HTERT RPE-1 (cell line): ENCODE results near the gene ALG14.
"Not testable (repeated sequence)": the region's sequence is repeated elsewhere in the genome, so short reads cannot be mapped to it uniquely, and the experiment has no call there.

Experiments
- in situ Hi-C: fragments of 300-500 bp; cut with MboI; formaldehyde crosslinking; loops from 4 replicates; pipeline ENCODE4 v1.14.3; 2020; ENCODE audit warnings: low sequenced_read_pairs

ALG14 gene, protein sequence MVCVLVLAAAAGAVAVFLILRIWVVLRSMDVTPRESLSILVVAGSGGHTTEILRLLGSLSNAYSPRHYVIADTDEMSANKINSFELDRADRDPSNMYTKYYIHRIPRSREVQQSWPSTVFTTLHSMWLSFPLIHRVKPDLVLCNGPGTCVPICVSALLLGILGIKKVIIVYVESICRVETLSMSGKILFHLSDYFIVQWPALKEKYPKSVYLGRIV

DNA sequence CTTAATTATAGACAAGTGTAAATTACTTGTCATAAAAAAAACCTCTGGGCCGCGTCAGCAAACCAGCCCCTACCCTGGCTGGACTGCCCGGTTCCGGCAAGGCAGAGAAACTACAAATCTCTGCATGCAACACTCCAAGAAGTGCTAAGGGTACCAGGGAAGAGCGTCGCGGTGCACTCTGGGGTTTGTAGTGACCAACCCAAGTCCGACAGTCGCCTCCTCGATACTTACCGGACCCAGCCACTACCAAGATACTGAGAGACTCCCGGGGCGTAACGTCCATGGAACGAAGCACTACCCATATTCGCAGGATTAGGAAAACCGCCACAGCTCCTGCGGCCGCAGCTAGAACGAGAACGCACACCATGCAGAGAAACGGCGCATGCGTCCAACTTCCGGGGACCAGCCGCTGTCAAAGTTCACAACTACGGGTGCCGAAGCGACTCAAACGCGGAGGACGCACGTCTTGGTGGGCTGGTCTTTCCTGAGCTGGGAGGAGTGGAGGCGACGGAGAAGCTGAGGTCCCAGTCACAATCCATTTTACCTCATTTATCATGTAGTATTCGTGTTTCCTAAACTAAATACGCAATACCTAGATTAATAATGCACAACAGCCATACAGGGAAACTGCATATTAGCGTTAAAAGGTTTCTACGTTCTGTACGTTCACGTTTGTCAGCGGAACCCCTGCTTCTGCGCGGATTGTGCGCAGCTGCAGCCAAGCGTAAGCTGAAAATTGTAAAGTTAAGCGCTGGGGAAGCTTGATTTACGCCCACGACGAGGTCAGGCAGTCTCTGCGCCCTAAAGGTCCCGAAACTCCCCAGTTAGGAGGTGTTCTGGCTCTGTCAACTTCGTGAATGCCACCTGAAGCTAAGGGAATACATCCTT, at the start of gene ALG14:
TSS of gene ALG14 (minus strand) at position 420 of the 888 bp plus-strand sequence. CDS start at position 367, 53 bp downstream.
- in situ Hi-C loops, result no loop called here

DNA sequence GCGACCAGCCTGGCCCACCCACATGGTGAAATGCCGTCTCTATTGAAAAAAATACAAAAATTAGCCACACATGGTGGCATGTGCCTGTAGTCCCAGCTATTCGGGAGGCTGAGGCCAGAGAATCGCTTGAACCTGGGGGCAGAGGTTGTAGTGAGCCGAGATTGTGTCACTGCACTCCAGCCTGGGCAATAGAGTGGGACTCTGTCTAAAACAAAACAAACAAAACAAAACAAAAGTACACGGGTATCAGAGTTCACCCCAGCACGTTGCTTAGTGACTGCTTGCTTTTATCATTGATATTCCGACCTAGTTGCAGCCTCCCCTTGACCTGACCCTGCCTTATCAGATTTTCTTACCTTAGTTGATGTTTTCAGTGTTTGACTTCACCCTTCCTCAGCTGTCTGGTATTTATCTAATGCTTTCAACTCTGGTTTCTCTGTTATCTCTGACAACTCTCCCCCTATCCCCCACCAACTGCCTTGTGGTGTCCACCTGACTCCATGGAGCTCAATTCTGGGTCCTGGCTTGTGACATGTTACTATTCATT, 49.5 kb upstream of the ALG14 start:
- in situ Hi-C loops, result no loop called here

DNA sequence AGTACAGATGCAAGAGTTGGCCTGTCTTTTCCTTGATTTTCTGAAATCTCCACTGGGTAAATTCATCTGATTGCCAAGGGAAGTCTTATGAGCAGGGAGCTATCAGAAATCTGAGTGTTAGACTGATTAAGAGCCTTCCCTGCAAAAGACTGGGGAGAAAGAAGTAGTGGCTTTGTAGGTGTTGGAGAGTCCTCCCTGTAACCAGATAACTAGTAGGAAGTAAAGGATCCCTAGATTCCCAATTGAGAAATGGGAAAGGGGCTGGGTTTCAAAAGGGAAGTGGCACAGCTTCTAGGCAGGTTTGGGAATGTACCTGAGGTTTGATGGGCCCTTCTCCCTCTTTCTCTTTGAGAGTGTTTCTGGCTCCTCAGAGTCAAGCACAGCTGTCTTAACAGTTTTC, 46.5 kb upstream of the ALG14 start:
- in situ Hi-C loops, result no loop called here

DNA sequence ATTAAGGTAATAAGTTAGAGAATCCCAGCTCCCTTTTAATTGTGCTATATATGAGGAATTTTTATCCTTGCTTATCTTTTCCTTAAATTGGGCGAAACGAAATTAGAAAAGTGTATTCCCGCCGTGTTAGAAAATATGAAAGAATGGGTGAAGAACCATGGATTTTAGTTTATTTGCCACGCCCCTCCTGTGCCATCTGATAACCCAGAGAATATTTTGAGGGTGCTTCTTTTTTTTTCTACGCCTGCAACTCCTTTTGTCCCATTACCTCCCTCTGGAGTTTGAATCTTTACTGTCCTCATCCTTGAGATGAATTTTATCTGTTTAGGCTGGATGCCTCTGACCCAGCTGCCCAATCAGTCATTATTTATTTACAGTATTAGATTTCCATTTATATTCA, 46.0 kb upstream of the ALG14 start:
- in situ Hi-C loops, result no loop called here

DNA sequence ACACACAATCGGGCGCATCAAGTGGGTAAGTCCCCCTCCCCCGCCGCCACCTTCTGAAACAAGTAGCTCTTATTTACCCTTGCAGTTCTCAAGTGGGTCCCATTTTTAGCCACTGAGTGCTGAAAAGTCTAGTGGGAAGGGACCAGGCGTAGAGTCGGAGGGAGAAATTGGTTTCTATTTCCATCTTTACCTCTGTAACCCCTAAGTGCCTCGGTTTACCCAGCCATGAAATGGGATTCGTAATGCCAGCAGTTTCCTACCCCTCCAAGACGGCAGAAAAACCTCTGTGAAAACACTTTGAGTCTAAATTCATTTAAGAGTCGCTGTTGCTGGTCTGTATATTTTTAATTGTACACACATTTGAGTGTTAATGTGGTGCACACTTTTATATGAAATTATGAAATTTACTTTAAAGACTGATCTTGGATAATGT, 45.3 kb upstream of the ALG14 start:
- in situ Hi-C loops, result no loop called here

DNA sequence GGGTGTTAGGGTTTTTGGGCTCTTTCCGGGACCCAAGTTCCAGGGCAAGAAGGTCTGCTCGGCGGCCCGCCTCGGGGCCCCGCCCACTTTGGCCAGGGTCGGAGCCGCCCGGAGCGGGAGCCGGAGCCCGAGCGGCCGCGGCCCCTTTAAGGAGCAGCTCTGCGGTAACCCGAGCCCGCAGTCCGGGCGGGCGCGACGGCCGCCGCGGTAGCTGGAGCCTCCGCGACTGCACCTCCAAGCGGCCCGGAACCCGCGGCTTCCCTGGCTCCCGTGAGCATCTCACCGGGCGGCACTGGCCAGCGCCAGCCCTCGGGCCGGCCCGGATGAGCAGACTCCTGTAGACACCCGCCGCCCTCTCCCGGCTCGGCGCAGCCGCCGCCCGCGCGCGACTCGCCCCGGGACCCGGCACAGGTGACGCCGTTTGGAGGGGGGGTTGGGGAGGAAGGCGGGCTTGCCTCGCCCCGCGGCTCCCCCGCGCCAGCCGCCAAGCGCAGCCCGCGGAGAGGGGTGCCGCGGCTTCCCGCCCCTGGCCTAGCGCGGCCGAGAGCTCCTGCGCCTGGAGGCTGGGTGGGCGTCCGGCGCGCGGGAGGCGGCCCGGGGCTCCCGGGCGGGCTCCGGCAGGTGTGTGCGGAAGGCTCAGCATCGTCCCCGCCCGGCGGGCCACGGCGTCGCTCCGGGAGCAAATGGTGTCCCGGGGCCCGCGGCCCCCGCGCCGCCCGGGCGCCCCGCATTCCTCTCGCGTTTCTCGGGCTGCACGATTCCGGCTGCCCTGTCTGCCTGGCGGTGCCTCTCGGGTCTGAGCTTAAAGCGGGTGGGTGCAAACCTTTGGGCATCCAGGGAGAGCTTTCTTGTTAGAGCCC, 44.7 kb upstream of the ALG14 start, which contains the start of gene TLCD4:
TSS of gene TLCD4 (plus strand) at position 149 of the 860 bp plus-strand sequence. CDS start 26,547 bp downstream, outside the sequence.
- in situ Hi-C loops, result no loop called here

DNA sequence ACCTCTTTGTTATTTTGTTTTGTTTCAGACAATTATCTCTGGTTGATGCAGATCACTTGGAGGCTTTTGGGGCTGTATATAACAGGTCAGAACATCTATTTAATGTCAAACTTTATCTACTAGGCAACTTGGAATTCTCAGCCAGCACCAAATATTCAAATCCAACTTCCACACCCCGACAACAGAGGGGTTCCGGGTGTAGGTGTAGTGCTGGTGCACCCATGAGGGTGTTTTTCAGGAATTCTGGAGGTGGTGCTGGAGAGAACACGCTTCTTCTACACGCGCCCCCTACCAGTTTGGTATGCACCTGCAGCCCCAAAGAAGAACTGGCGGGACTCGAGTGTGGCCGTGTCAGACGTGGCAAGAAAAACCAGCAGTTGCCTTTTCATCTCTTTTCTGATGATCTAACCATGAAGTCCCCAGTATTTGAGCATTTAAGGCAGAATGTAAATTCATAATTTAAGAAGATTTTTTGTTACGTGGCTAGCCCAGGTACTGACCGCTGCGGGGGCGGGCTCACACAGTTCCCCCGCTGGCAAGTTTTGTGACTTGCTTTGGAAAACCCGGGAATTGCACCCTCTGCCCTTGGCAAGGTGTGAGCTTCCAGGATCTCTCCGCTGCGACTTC, 43.9 kb upstream of the ALG14 start:
- in situ Hi-C loops, result no loop called here

DNA sequence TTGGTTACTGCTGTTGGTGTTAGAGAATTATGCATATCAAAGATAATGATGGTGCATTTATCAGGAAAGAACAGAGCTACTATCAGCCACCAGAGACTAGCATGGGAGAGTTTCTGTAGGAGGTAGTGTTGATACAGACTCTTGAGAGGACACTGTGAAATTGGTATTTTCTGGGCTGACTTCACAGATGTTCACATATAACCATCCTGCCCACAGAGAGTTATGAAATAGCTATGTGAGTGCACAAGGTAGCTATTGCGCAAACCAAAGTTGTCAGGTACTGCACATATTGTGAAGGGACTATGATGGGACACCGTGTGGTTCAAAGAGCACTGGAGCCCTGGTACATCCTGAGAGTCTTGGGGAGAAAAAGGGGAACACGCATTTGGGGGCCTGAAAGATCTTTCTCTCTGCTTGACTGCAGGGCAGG, 43.0 kb upstream of the ALG14 start:
- in situ Hi-C loops, result no loop called here

DNA sequence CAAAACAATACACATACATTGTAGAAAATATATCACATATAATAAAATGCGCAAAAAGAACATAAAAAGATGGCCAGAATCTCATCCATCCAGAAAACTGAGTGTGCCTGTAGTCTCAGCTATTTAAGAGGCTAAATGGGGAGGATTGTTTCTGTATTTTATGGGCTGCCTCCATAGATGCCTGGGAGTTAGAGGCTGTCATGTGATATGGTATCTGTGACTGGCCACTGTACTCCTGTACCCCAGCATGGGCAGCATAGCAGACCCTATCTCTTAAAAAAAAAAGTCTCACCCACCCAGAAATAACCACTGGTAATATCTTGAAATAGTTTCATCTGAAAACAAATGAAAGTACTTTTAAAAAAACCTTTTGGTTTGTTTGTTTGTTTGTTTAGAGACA, 40.9 kb upstream of the ALG14 start:
- in situ Hi-C loops, result no loop called here

DNA sequence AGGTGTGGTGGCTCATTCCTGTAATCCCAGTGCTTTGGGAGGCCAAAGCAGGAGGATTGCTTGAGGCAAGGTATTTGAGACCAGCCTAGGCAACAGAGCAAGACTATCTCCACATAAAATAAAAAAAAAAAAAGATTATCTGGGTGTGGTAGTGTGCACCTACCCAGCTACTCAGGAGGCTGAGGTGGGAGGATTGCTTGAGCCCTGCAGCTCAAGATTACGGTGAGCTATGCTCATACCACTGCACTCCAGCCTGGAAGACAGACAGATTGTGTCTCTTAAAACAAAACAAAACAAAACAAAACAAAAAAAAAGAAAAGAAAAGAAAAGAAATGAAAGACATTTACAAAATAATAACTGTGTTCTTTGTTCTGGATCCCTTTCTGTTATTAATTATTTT, 38.3 kb upstream of the ALG14 start:
- in situ Hi-C loops, result no loop called here

DNA sequence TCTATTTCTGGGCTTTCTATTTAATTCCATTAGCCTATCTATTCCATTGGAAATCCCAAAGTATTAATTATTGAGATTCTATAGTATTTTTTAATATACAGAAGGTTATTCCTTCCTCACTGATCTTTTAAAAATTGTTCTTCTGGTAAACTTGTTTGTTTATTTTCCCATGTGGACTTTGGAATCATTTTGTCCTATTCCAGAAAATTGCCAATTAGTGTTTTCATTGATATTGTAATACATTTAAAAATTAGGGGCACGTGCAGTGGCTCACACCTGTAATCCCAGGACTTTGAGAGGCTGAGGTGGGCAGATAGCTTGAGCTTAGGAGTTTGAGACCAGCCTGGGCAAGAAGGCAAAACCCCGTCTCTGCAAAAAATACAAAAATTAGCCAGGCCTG, 36.0 kb upstream of the ALG14 start:
- in situ Hi-C loops, result no loop called here

DNA sequence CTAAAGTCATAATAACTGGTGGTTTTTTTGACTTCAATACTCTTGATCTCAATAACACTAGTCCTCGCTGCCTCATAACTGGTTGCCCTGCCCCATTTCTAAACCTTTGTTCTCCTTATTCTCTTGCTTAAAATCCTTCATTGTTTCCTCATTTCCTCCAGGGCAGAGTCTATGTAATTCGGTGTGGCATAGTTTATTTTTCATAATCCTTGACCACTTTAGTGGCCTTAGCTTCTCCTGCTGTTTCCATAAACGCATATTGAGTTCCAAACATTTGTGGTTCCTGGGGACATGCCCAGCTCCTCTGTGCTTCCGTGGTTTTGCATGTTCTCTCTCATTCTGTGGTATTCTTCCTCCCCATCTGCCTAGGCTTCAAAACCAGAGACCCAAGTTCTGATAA, 25.4 kb upstream of the ALG14 start:
- in situ Hi-C loops, result no loop called here

DNA sequence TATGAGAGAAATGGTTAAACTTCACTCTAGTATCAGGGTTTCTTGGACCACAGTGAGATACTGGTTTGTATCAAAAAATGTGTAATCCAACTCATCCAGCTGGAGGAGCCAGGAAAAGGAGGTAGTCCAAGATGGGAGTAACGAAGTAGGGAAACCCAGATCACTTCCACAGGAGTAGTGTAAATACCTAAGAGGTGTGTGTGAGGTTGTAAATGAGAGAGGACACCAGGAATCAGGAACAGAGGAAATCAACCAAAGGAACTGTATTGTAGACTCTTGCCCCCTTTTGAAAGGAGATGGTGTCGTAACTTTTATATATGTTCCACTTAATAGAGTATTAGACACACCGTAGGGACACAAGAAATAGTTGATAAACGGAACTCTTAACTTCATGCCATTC, 24.7 kb upstream of the ALG14 start:
- in situ Hi-C loops, result no loop called here

DNA sequence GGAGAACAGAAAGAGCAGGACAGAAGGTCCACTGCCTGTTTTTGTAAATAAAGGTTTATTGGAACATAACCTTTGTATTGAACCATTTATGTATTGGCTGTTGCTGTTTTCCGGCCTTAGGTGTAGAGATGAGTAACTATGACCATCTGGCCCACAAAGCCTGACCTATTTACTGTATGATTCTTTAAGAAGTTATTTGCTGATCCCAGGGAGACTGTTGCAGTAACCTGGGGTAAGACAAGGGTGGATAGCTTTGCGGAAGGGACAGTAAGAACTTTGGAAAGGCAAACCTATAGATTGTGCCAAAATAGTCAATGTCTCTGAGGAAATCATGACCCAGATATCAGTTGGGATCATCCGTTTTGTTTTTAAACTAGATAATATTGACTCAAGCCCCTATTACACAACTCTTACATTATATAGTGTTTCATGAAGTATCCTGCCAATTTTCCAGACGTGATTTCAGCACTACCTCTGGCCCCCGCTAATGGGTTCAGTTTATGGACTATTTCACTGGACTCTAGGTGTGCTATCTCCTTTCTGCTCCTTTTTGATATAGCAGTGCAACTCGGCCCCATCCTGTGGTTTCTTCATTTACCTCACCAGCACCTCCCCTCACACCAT, 23.6 kb upstream of the ALG14 start:
- in situ Hi-C loops, result no loop called here

DNA sequence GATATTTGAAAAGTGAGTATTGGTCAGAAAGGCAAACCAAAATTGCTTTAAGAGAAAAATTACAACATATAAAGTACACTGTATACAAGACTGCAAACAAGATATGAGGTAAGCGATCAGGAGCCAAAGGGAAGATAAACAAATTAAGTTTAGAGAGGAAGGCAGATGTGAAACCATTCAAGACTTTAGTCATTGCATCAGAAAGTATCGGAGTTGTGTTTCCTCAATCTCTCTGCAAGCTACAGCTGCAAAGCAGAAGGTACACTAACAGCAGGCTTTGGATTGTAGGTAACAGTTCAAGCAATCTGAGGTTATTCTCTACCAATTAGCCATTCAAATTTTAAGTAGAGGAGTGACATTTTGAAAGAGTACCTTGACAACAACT, 23.1 kb upstream of the ALG14 start:
- in situ Hi-C loops, result no loop called here

DNA sequence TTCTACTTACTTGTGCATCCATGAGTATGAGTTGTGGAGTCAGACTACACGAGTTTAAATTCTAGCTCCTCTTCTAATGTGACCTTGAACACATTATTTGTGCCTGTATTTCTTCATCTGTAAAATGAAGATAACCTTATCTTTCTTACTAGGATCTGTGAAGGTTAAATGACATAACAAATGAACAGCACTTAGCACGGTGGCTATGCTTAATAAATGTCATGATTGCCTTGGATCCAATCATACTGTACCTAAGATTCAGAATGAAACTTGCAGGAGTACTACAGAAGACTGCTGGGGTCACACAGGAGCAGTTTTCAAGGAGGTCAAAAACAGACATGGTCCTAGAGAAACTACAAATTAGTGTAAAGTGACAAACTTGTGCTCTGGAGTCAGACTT, 22.2 kb upstream of the ALG14 start:
- in situ Hi-C loops, result no loop called here

DNA sequence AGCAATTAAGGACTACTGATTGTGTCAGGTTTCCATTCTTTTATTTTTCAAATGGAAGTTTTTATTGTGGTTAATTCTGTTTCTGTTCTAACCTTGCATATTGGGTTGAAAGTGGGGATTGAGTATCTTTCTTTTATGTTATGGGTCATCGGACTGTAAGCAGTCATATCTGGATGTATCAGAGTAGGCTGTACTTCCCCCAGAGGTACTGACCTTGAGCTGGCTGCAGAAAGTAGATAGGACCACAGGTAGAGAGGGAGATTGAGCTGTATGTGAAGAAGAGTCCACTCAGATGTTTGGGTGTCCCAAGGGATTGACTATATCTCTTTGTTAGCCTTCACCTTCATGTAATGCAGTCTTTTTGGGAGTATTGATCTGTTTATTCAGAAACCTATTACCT, 20.5 kb upstream of the ALG14 start:
- in situ Hi-C loops, result no loop called here

DNA sequence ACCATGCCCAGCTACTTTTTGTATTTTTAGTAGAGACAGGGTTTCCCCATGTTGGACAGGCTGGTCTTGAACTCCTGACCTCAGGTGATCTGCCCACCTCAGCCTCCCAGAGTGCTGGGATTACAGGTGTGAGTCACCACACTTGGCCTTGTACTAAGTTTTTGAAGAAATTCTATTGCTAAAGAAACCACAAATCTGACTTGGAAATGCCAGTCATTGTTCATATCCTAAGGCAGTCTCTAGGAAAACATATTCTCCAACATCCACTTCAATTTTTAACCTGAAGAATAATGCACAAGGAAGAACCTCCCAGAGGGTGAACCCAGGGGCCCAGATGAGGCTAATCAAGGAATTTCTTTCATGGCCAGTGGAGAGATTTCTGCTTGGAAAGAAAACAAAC, 20.1 kb upstream of the ALG14 start:
- in situ Hi-C loops, result not testable (repeated sequence)

DNA sequence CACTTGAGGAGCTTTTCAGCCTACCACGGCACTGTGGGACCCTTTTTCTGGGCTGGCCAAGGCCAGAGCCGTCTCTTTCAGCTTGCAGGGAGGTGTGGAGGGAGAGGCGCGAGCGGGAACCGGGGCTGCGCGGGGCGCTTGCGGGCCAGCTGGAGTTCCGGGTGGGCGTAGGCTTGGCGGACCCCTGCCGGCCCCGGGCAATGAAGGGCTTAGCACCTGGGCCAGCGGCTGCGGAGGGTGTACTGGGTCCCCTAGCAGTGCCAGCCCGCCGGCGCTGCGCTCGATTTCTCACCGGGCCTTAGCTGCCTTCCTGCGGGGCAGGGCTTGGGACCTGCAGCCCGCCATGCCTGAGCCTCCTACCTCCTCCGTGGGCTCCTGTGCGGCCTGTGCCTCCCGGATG, 18.5 kb upstream of the ALG14 start:
- in situ Hi-C loops, result not testable (repeated sequence)

DNA sequence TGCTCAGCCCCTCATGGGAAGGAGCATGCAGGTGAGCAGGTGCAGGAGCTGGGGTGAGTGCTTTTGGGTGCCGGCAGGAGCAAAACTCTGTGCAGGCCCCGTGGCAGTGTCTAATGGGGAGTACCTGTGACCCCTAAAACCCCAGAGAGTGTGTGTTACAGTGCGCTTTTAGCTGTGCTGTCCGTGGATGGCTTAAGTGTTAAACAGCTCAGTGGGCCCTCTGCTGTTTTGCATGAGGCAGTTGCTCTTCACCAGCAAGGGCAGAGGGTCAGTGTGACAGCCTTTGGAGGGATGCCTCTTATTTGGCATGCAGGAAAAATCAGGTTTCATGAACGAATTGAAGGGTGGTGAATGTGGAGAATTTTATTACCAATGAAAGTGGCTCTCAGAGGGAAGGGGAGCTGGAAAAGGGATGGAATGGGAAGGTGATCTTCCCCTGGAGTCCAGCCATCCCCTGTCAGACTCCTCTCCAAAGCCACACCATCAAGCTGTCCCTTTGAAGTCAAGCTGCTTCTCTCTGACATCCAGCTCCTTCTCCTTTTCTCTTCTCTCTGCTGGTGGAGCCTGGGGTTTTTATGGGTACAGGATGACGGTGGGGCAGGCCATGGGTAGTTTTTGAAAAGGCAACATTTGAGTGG, 17.0 kb upstream of the ALG14 start:
- in situ Hi-C loops, result no loop called here
